Neural cell (in vitro differentiated cells): Measurements from ENCODE around the gene SELENOO. TPM values are rescaled to one million over a fixed set of nuclear protein-coding genes. Genes with fewer than 3 reads are reported as not detected.

ENCODE experiments used
- H2AFZ ChIP-seq: fragments of 200-600, 300-800 bp; sonication (generic), shearing (Covaris generic); 2 replicates; pipeline ENCODE4 v1.6.0; 2014; ENCODE audit warnings: low read depth, mild to moderate bottlenecking, antibody characterized with exemption, low read length, moderate library complexity
- H3F3A ChIP-seq: fragments of 200-600 bp; shearing (Covaris generic); 2 replicates; pipeline ENCODE4 v1.6.1; 2016; ENCODE audit warnings: mild to moderate bottlenecking, moderate library complexity, mixed read lengths, antibody characterized with exemption, low read length; ENCODE audit not compliant: insufficient read depth, poor library complexity, severe bottlenecking
- H3K27ac ChIP-seq: fragments of 200-600, 300-800 bp; sonication (generic), shearing (Covaris generic); 2 replicates; pipeline ENCODE4 v1.5.1; 2014; ENCODE audit warnings: mild to moderate bottlenecking, low read length, moderate library complexity
- H3K27me3 ChIP-seq: fragments of 300-800, 200-600 bp; sonication (generic), shearing (Covaris generic); 2 replicates; pipeline ENCODE4 v1.6.0; 2014; ENCODE audit warnings: mild to moderate bottlenecking, low read depth, low read length, moderate library complexity; ENCODE audit not compliant: insufficient read depth
- H3K36me3 ChIP-seq: fragments of 300-800, 200-600 bp; sonication (generic), shearing (Covaris generic); 2 replicates; pipeline ENCODE4 v1.5.1; 2014; ENCODE audit warnings: mild to moderate bottlenecking, antibody characterized with exemption, low read length, moderate library complexity; ENCODE audit not compliant: insufficient read depth
- H3K4me2 ChIP-seq: fragments of 300-800, 200-600 bp; sonication (generic), shearing (Covaris generic); 2 replicates; pipeline ENCODE4 v1.6.0; 2014; ENCODE audit warnings: mild to moderate bottlenecking, low read length
- H3K4me3 ChIP-seq: fragments of 300-800, 200-600 bp; sonication (generic), shearing (Covaris generic); 2 replicates; pipeline ENCODE4 v1.5.1; 2014; ENCODE audit warnings: mild to moderate bottlenecking, low read length, moderate library complexity
- H3K79me2 ChIP-seq: fragments of 200-600 bp; shearing (Covaris generic); replicated peaks from 2 replicates; pipeline ENCODE4 v1.6.0; 2014; ENCODE audit warnings: mild to moderate bottlenecking, low read length, moderate library complexity; ENCODE audit not compliant: insufficient read depth
- H3K9ac ChIP-seq: fragments of 300-800, 200-600 bp; sonication (generic), shearing (Covaris generic); 2 replicates; pipeline ENCODE4 v1.6.1; 2016; ENCODE audit warnings: mild to moderate bottlenecking, low read length, mixed read lengths
- H3K9me2 ChIP-seq: fragments of 200-600 bp; shearing (Covaris generic); 2 replicates; pipeline ENCODE4 v1.6.1; 2016; ENCODE audit warnings: mild to moderate bottlenecking, low read length, mixed read lengths; ENCODE audit not compliant: insufficient read depth
- H3K9me3 ChIP-seq: fragments of 200-600, 300-800 bp; sonication (generic), shearing (Covaris generic); 2 replicates; pipeline ENCODE4 v1.6.1; 2016; ENCODE audit warnings: mild to moderate bottlenecking, mixed run types, low read length, moderate library complexity, mixed read lengths
- H4K20me1 ChIP-seq: fragments of 200-600 bp; shearing (Covaris generic); 2 replicates; pipeline ENCODE4 v1.6.1; 2016; ENCODE audit warnings: mild to moderate bottlenecking, mixed run types; ENCODE audit not compliant: insufficient read depth
- EP300 ChIP-seq: fragments of 450-650 bp; conservative IDR thresholded peaks from 2 replicates; pipeline ENCODE4 v1.6.1; 2014; ENCODE audit warnings: antibody characterized with exemption, mild to moderate bottlenecking, moderate library complexity; ENCODE audit not compliant: poor library complexity, severe bottlenecking
- EZH2 ChIP-seq: fragments of 200-600, 300-800 bp; shearing (Covaris generic), sonication (generic); IDR thresholded peaks from 2 replicates; pipeline ENCODE4 v1.6.1; 2014; ENCODE audit warnings: antibody characterized with exemption, low read length, borderline replicate concordance, mild to moderate bottlenecking; ENCODE audit not compliant: insufficient read depth, poor library complexity, severe bottlenecking
- MXI1 ChIP-seq: fragments of 450-650 bp; conservative IDR thresholded peaks from 2 replicates; pipeline ENCODE4 v1.6.1; 2014; ENCODE audit warnings: antibody characterized with exemption, mild to moderate bottlenecking; ENCODE audit not compliant: poor library complexity, severe bottlenecking
- POLR2AphosphoS5 ChIP-seq: IDR thresholded peaks from 2 replicates; pipeline ENCODE4 v1.6.1; 2012
- RAD21 ChIP-seq: fragments of 450-650 bp; conservative IDR thresholded peaks from 2 replicates; pipeline ENCODE4 v1.6.1; 2014; ENCODE audit warnings: antibody characterized with exemption, mild to moderate bottlenecking, moderate library complexity
- SMC3 ChIP-seq: fragments of 450-650 bp; conservative IDR thresholded peaks from 2 replicates; pipeline ENCODE4 v1.6.1; 2014; ENCODE audit warnings: antibody characterized with exemption, mild to moderate bottlenecking, moderate library complexity; ENCODE audit not compliant: poor library complexity
- TAF1 ChIP-seq: IDR thresholded peaks from 2 replicates; pipeline ENCODE4 v1.6.1; 2012; ENCODE audit warnings: low read depth
- polyA plus RNA-seq: library from polyadenylated mRNA; depleted of rRNA; stranded (reverse); fragments of >200 nt; gene quantifications from 2 replicates; pipeline ENCODE4 v1.2.3, GENCODE V29; 2014
- TF ChIP-seq, protein P1 (sequence below): fragments of 450-650 bp; IDR thresholded peaks from 2 replicates; pipeline ENCODE4 v1.5.1; 2014; ENCODE audit warnings: antibody characterized with exemption, mild to moderate bottlenecking, moderate library complexity; ENCODE audit not compliant: poor library complexity, severe bottlenecking
- TF ChIP-seq, protein P2 (sequence below): IDR thresholded peaks from 2 replicates; pipeline ENCODE4 v1.6.1; 2012; ENCODE audit warnings: borderline replicate concordance

Gene SELENOO
- polyA plus RNA-seq, 1 donor from 2014 or later: 42.0 TPM

DNA sequence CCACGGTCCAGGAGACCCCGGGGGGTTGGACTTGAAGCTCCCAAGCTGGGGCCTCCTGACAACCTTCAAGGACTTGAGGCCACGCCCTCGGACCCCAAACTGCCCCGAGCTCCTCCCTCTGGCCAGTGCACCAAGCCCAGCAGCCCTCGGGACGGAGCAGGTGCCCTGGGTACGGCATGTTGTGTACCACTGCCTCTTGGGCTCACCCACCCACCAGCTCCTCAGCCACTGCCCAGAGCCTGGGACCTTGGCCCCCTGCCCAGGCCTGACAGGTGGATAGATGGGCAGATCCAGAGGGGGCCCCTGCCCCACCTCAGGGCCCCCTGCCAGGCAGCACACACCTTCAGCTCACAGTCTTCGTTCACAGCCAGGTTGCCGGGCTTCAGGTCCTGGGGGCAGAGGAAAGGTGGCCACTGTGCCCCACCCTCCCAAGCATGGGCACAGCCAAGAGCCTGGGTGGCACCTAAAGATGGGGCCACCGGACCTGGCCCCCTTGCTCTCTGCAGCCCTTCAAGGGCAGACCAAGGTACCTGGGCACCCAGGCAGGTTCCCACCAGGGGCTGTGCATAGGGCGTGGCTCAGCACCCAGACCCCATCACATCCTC is 55.5 kb downstream of the SELENOO start:
- Histone ChIP-seq H3K9ac (no peak overlapping the region), H3K36me3 (no peaks in the 10 kb centered on the region), H3K4me3 (no peak overlapping the region), H3K9me2 (no peaks in the 10 kb centered on the region), H3K27me3 (no peaks in the 10 kb centered on the region), H4K20me1 (no peaks in the 10 kb centered on the region), H3F3A (no peaks in the 10 kb centered on the region), H2AFZ (no peak overlapping the region), H3K79me2 (peaks cover 6% of the 10 kb centered on the region), H3K9me3 (no peaks in the 10 kb centered on the region), H3K4me2 (no peak overlapping the region), H3K27ac (no peak overlapping the region)
- TF ChIP-seq MXI1 (no peak), RAD21 (no peak), EP300 (no peak), SMC3 (no peak), POLR2AphosphoS5 (no peak), TAF1 (no peak)
- TF ChIP-seq, protein P1, sequence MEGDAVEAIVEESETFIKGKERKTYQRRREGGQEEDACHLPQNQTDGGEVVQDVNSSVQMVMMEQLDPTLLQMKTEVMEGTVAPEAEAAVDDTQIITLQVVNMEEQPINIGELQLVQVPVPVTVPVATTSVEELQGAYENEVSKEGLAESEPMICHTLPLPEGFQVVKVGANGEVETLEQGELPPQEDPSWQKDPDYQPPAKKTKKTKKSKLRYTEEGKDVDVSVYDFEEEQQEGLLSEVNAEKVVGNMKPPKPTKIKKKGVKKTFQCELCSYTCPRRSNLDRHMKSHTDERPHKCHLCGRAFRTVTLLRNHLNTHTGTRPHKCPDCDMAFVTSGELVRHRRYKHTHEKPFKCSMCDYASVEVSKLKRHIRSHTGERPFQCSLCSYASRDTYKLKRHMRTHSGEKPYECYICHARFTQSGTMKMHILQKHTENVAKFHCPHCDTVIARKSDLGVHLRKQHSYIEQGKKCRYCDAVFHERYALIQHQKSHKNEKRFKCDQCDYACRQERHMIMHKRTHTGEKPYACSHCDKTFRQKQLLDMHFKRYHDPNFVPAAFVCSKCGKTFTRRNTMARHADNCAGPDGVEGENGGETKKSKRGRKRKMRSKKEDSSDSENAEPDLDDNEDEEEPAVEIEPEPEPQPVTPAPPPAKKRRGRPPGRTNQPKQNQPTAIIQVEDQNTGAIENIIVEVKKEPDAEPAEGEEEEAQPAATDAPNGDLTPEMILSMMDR: no peak

DNA sequence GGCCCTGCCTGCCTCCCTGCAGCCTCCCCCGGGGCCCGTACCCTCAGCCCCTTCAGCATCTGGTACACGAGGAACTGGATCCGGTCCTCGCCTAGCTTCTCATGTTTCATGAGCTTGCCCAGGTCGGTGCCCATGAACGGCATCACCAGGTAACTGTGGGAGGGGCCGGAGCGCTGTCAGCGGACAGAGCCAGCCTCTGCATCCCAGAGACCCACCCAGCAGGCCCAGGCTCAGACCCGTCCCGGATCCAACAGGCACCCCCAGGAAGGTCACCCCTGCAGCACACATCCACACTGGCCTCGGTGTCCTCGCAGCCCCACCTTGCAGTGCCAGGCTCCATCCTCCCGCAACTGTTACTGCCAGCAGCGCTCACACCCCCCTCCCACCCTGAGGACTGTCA is 56.2 kb downstream of the SELENOO start:
- H3K27ac ChIP-seq: no peak overlapping the region
- H3K4me2 ChIP-seq: no peak overlapping the region
- peaks cover 6% of the 10 kb centered on the region for H3K79me2 ChIP-seq
- H3K27me3 ChIP-seq: no peaks in the 10 kb centered on the region
- H3K4me3 ChIP-seq: no peak overlapping the region
- no peaks in the 10 kb centered on the region for H3F3A ChIP-seq
- no peaks in the 10 kb centered on the region for H3K9me2 ChIP-seq
- H4K20me1 ChIP-seq: no peaks in the 10 kb centered on the region
- H3K9ac ChIP-seq: no peak overlapping the region
- H2AFZ ChIP-seq: no peak overlapping the region
- no peaks in the 10 kb centered on the region for H3K9me3 ChIP-seq
- TF ChIP-seq, protein P1: no peak
- no peak for TF ChIP-seq POLR2AphosphoS5
- TF ChIP-seq RAD21: no peak
- no peak for TF ChIP-seq MXI1
- TF ChIP-seq EP300: no peak
- H3K36me3 ChIP-seq: no peaks in the 10 kb centered on the region

DNA sequence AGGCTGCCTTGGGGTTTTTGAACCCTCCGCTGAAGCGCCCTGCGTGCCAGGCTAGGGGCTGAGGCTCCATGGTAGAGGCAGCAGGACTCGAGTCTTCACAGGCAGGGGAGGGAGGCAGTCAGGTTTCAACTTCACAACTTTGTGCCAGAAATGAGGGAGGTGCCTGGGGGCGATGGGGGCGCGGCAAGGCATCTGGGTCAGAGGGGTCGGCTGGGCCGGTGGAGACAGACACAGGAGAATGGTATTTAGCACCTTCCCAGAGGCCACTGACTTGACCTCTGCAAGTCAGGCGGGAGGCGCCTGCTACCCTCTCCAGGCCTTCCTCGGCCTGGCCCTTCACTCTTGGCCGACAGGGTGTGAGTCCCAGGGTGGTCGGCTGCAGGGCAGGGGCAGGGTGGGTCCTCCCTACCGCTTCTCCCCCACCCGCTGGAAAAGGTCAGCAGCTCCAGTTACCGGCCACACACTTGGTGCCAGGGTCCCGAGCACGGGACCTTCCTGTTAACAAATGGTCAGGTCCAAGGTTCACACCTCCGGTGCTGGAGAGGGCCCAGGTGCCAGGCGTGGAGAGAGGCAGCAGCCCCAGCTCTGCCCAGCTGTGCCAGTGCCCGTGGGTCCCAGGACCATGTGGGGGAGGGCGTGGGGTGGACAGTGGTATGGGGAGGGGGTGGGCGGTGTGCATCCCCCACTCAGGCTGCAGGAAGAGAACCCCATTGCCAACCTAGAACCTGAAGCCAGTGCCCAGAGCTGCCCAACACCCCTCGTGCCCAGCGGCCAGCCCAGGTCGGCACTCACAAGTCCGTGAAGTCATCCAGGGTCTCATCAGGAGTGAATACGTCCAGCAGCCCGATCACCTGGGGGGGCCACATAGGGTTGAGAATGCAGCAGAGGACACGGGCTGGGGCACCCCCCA is 56.9 kb downstream of the SELENOO start:
- no peak overlapping the region for H2AFZ ChIP-seq
- peaks cover 6% of the 10 kb centered on the region for H3K79me2 ChIP-seq
- no peaks in the 10 kb centered on the region for H3K9me2 ChIP-seq
- no peak overlapping the region for H3K4me2 ChIP-seq
- H4K20me1 ChIP-seq: no peaks in the 10 kb centered on the region
- TF ChIP-seq SMC3: no peak
- no peak for TF ChIP-seq EZH2
- TF ChIP-seq, protein P2, sequence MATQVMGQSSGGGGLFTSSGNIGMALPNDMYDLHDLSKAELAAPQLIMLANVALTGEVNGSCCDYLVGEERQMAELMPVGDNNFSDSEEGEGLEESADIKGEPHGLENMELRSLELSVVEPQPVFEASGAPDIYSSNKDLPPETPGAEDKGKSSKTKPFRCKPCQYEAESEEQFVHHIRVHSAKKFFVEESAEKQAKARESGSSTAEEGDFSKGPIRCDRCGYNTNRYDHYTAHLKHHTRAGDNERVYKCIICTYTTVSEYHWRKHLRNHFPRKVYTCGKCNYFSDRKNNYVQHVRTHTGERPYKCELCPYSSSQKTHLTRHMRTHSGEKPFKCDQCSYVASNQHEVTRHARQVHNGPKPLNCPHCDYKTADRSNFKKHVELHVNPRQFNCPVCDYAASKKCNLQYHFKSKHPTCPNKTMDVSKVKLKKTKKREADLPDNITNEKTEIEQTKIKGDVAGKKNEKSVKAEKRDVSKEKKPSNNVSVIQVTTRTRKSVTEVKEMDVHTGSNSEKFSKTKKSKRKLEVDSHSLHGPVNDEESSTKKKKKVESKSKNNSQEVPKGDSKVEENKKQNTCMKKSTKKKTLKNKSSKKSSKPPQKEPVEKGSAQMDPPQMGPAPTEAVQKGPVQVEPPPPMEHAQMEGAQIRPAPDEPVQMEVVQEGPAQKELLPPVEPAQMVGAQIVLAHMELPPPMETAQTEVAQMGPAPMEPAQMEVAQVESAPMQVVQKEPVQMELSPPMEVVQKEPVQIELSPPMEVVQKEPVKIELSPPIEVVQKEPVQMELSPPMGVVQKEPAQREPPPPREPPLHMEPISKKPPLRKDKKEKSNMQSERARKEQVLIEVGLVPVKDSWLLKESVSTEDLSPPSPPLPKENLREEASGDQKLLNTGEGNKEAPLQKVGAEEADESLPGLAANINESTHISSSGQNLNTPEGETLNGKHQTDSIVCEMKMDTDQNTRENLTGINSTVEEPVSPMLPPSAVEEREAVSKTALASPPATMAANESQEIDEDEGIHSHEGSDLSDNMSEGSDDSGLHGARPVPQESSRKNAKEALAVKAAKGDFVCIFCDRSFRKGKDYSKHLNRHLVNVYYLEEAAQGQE: no peak
- no peak for TF ChIP-seq MXI1
- TF ChIP-seq EP300: no peak
- TF ChIP-seq POLR2AphosphoS5: no peak
- no peak for TF ChIP-seq TAF1
- TF ChIP-seq RAD21: no peak
- TF ChIP-seq, protein P1: no peak
- H3K27ac ChIP-seq: no peak overlapping the region
- no peaks in the 10 kb centered on the region for H3K27me3 ChIP-seq
- H3K36me3 ChIP-seq: no peaks in the 10 kb centered on the region
- no peak overlapping the region for H3K4me3 ChIP-seq
- no peaks in the 10 kb centered on the region for H3K9me3 ChIP-seq
- no peak overlapping the region for H3K9ac ChIP-seq
- no peaks in the 10 kb centered on the region for H3F3A ChIP-seq
